ENCODE results near the gene BPIFB3.
A peak's percentile ranks its signal among the peaks of the same experiment; 100 is the strongest.
"Not testable (repeated sequence)": the region's sequence is repeated elsewhere in the genome, so short reads cannot be mapped to it uniquely, and the experiment has no call there.

The BPIFB3 gene

GRCh38 chr20:33027769-33028751 lies 25.6 kb upstream of the BPIFB3 start:
- no peak for DNase-seq

DNA sequence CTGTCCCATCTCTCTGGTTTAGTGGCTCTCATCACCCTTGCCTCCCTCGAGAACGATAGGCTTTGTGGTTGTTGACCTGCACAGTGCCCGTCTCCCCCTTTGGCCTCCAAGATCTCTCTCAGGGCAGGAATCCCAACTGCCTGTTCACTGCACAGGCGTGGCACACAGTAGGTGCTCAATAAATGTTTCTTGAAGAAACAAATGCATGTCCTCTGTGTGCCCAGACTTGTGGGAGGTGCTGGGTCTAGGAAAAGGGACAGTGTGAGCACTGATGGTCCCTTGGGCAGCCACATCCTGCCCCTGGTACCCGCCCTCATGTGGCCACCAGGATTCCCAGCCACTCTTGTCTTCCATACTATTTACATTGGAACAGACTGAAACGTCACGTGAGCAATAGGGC lies 24.8 kb upstream of the BPIFB3 start:
- DNase-seq = no peak

GRCh38 chr20:33030076-33030475 lies 23.6 kb upstream of the BPIFB3 start:
- no peak for DNase-seq

GRCh38 chr20:33030569-33030968 lies 23.1 kb upstream of the BPIFB3 start:
- DNase-seq = no peak

- DNase-seq = no peak
Measured at GRCh38 chr20:33031531-33031930, 22.2 kb upstream of the BPIFB3 start, which contains the start of gene BPIFB6. TSS of gene BPIFB6 (plus strand) at chr20:33031648. CDS start at chr20:33031648, 0 bp downstream.

GRCh38 chr20:33032555-33032954 lies 21.1 kb upstream of the BPIFB3 start:
- DNase-seq = no peak

- no peak for DNase-seq
Measured at GRCh38 chr20:33033381-33033780, 20.3 kb upstream of the BPIFB3 start.

GRCh38 chr20:33034115-33034514 lies 19.6 kb upstream of the BPIFB3 start:
- DNase-seq = no peak

- DNase-seq = no peak
Measured at GRCh38 chr20:33034901-33035492, 18.7 kb upstream of the BPIFB3 start.

DNA sequence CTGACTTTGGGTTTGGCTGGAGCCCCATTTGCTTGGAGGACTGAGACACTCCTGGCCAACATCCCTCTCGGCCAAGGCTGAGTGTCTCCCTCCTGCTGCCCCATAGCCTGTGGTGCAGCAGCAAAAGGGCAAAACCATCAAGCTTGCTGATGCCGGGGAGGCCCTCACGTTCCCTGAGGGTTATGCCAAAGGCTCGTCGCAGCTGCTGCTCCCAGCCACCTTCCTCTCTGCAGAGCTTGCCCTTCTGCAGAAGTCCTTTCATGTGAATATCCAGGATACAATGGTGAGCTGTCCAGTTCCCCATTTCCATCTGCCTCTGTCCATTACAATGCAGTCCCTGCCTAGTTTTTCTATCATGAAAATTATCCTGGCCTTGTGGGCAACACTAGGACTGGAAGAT lies 16.2 kb upstream of the BPIFB3 start:
- DNase-seq = no peak

DNA sequence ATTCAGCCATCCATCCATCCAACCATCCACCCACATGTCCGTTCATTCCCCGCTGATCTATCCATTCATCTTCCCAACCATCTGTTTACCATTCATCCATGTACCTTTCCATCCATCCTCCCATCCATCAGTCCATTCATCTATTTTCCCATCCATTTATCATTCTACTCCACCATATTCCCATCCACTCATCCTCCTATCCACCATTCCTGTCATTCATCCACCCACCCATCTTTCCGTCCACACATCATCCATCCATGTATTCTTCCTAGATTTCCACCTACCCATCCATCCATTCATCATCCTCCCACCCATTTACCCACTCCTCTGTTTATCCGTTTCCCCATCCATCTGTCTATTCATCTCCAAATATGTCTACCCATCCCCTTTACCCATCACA lies 15.5 kb upstream of the BPIFB3 start:
- DNase-seq = no peak

GRCh38 chr20:33042430-33042829 lies 11.3 kb upstream of the BPIFB3 start:
- no peak for DNase-seq

GRCh38 chr20:33042983-33043730 lies 10.5 kb upstream of the BPIFB3 start:
- DNase-seq = no peak

GRCh38 chr20:33043731-33044181 lies 9.9 kb upstream of the BPIFB3 start:
- no peak for DNase-seq

DNA sequence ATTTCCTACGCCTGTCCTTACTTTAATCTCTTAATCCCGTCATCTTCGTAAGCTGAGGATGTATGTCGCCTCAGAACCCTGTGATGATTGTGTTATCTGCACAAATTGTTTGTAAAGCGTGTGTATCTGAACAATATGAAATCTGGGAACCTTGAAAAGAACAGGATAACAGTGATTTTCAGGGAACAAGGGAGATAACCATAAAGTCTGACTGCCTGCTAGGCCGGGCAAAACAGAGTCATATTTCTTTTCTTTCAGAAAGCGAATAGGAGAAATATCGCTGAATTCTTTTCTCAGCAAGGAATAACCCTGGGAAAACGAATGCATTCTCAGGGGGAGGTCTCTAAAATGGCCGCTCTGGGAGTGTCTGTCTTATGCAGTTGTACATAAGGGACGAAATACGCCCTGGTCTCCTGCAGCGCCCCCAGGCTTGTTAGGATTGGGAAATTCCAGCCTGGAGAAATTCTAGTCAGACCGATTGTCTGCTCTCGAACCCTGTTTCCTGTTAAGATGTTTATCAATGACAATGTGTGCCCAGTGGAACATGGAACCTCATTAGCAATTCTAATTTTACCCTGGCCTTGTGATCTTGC lies 8.5 kb upstream of the BPIFB3 start:
- not testable (repeated sequence) for DNase-seq

DNA sequence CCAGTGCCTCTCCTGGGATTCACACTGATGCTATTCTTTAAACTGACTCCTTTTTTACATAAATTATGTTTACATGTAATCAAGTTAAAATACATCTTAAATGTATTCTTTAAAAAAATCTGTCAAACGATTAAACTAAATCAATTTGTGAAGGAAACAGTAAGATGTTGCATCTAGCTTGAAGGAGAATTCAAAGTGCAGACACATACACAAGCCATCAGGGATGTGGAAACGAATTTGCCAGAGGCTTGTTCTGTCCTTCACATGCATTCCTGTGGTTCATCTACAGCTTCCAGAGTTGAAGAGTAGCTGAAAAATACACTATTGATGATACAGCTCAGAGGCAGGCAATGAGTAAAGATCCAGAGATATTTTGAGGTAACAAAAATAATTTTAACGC lies 7.3 kb upstream of the BPIFB3 start:
- DNase-seq = no peak

DNA sequence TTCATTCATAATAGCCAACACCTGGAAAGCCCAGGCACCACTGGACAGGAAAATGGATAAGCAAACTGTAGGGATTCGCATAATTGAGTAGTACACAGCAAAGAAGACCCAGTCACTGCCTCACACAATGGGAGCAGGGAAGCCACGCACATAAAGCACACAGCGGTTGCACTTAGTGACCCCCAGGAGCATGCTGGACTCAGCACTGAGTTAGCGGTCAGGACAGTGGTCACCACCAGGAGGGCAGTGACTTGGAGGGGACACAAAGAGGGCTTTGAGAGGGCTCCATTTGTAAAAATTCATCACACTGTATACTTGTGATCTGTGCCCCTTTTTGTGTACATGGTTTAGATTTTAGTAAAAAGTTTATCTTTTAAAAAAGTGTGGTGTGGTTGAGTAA lies 2.4 kb upstream of the BPIFB3 start:
- no peak for DNase-seq

- no peak for DNase-seq
Measured at GRCh38 chr20:33054381-33054780, 678 bp downstream of the BPIFB3 start.

- peak in 1 of 56 donors; percentile 2 for DNase-seq
Measured at GRCh38 chr20:33054791-33055190, 1.1 kb downstream of the BPIFB3 start.

DNA sequence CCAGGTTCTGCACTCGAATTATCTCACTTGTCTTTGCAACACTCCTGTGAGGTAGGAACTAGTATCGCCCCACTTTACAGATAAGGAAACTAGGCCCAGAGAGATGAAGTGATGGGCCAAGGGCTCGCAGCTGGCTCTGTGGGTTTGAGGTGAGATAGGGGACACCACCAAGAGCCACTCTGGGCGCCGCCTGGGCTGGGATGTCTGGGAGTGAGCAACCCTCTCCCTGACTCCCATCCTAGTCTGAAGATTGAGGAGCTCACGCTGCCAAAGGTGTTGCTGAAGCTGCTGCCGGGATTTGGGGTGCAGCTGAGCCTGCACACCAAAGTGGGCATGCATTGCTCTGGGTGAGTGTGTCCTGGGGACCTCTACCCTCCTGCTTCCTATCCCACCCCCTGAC lies 5.4 kb downstream of the BPIFB3 start:
- DNase-seq = no peak

GRCh38 chr20:33059741-33060390 lies 6.2 kb downstream of the BPIFB3 start:
- DNase-seq = no peak
